Peyer's patch (tissue), 4 donors: ENCODE measurements around the gene CLDN4. TPM values are rescaled to one million over a fixed set of nuclear protein-coding genes. Genes with fewer than 3 reads are reported as not detected.

Experiments
- DNase-seq, 3 donors: peaks; one replicate each; pipeline ENCODE4 v3.0.0-alpha.2; 2017 to 2019
- H3K27ac ChIP-seq, 4 donors: fragments of 200-600 bp; sonication (generic); one replicate each; pipeline ENCODE4 v1.5.1; 2016 to 2019
- H3K27me3 ChIP-seq, 2 donors: fragments of 200-600 bp; sonication (generic); one replicate each; pipeline ENCODE4 v1.5.1; 2019
- H3K36me3 ChIP-seq, 3 donors: fragments of 200-600 bp; sonication (generic); one replicate each; pipeline ENCODE4 v1.5.1; 2016 to 2019
- H3K4me1 ChIP-seq, 4 donors: fragments of 200-600 bp; sonication (generic); one replicate each; pipeline ENCODE4 v1.5.1; 2016 to 2019
- H3K4me3 ChIP-seq, 4 donors: fragments of 200-600 bp; sonication (generic); 1 replicate in 3 of 4; 2 replicates in 1 of 4; pipeline ENCODE4 v1.5.1; 2016 to 2019; ENCODE audit warnings: mild to moderate bottlenecking in 1 of 4
- H3K9me3 ChIP-seq, 4 donors: fragments of 200-600 bp; sonication (generic); one replicate each; pipeline ENCODE4 v1.5.1; 2016 to 2019; ENCODE audit warnings: mild to moderate bottlenecking in 1 of 4
- CTCF ChIP-seq, 6 experiments: fragments of 450-650 bp in 4 of 6; fragments of 200-600 bp in 2 of 6; sonication (generic) in 1 of 6; IDR thresholded peaks; one replicate each; pipeline ENCODE4 v1.5.1; 2017 to 2019; ENCODE audit warnings: antibody characterized with exemption in 6 of 6, mild to moderate bottlenecking in 3 of 6, moderate library complexity in 1 of 6
- POLR2A ChIP-seq, 2 donors: fragments of 450-650 bp; IDR thresholded peaks; one replicate each; pipeline ENCODE4 v1.5.1; 2017; ENCODE audit warnings: antibody characterized with exemption in 2 of 2, mild to moderate bottlenecking in 2 of 2, moderate library complexity in 2 of 2
- total RNA-seq, 4 donors: library from RNA; depleted of rRNA; stranded (reverse); fragments of >200 nt; gene quantifications; one replicate each; pipeline ENCODE4 v1.1.0, GENCODE V29; 2016

The CLDN4 gene
- total RNA-seq, 4 donors from 2014 or later, result 83.3 to 551 (median 450) TPM

- Histone ChIP-seq H3K9me3 (no peaks in the 10 kb centered on the region), H3K36me3 (no peaks in the 10 kb centered on the region), H3K27ac (peak overlapping the region in 3 of 4 donors; percentile 46 to 81 (median 72)), H3K4me3 (no peak overlapping the region), H3K27me3 (no peaks in the 10 kb centered on the region), H3K4me1 (peaks cover 0 to 34% (median 0%) of the 10 kb centered on the region in 4 donors)
- DNase-seq, result no peak
- no peak for TF ChIP-seq POLR2A (IDR thresholded peaks at IDR 0.05)
- TF ChIP-seq CTCF (IDR thresholded peaks at IDR 0.05), result no peak
Measured at GRCh38 chr7:73851410-73852338, 20.9 kb downstream of the CLDN4 start.

DNA sequence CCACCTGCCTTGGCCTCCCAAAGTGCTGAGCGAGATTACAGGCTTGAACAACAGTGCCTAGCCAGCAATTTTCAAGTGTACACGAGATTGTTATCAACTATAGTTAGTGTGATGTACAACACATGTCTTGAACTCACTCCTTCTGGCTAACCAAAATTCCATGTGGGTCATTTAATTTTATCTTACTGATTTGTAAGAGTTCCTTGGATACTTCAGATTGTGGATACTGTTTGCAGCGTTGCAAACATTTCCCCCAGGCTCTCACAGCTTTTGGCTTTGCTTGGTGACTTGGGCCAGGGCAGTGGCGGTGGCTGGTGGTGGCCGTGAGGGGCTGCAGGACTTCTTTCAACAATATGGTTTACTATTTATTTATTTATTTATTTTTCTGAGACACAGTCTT lies 21.7 kb downstream of the CLDN4 start:
- Histone ChIP-seq H3K27me3 (no peaks in the 10 kb centered on the region), H3K9me3 (no peaks in the 10 kb centered on the region), H3K4me3 (no peak overlapping the region), H3K36me3 (no peaks in the 10 kb centered on the region), H3K27ac (peak overlapping the region in 2 of 4 donors; percentile 50 to 72), H3K4me1 (peaks cover 0 to 34% (median 0%) of the 10 kb centered on the region in 4 donors)
- TF ChIP-seq CTCF (IDR thresholded peaks at IDR 0.05) (no peak), POLR2A (IDR thresholded peaks at IDR 0.05) (no peak)
- no peak for DNase-seq

- H3K36me3 ChIP-seq, result no peaks in the 10 kb centered on the region
Measured at GRCh38 chr7:73856941-73857340, 26.1 kb downstream of the CLDN4 start.

GRCh38 chr7:73858807-73859206 lies 28.0 kb downstream of the CLDN4 start:
- Histone ChIP-seq H3K36me3 (no peaks in the 10 kb centered on the region), H3K9me3 (no peaks in the 10 kb centered on the region), H3K4me3 (no peak overlapping the region), H3K27ac (no peak overlapping the region), H3K27me3 (no peaks in the 10 kb centered on the region), H3K4me1 (no peaks in the 10 kb centered on the region)
- no peak for DNase-seq
- TF ChIP-seq POLR2A (IDR thresholded peaks at IDR 0.05) (no peak), CTCF (IDR thresholded peaks at IDR 0.05) (no peak)

More at GRCh38 chr7:73856941-73857340, 26.1 kb downstream of the CLDN4 start:
- H3K27me3 ChIP-seq, result no peaks in the 10 kb centered on the region
- DNase-seq, result no peak
- H3K4me1 ChIP-seq, result peaks cover 0 to 4% (median 0%) of the 10 kb centered on the region in 4 donors
- no peak overlapping the region for H3K27ac ChIP-seq
- no peak overlapping the region for H3K4me3 ChIP-seq
- no peak for TF ChIP-seq CTCF (IDR thresholded peaks at IDR 0.05)
- TF ChIP-seq POLR2A (IDR thresholded peaks at IDR 0.05), result no peak
- H3K9me3 ChIP-seq, result no peaks in the 10 kb centered on the region

- Histone ChIP-seq H3K4me1 (no peaks in the 10 kb centered on the region), H3K4me3 (no peak within 1 kb of the TSS), H3K9me3 (no peaks in the 10 kb centered on the region), H3K36me3 (no peaks in the 10 kb centered on the region), H3K27me3 (no peaks in the 10 kb centered on the region), H3K27ac (no peak within 1 kb of the TSS)
- DNase-seq, result no peak
- TF ChIP-seq CTCF (IDR thresholded peaks at IDR 0.05) (no peak), POLR2A (IDR thresholded peaks at IDR 0.05) (no peak)
Measured at GRCh38 chr7:73860859-73861258, 30.1 kb downstream of the CLDN4 start, which contains the start of gene TMEM270. Gene TMEM270, plus strand, starts transcription at chr7:73861159. Its CDS starts 36 bp downstream, at chr7:73861195.
